GM12878 (cell line): Measurements from ENCODE around the gene LDLRAD4. TPM values are rescaled to one million over a fixed set of nuclear protein-coding genes. Genes with fewer than 3 reads are reported as not detected.

Experiments used
- BACH1 ChIP-seq: fragments of 450-650 bp; IDR thresholded peaks from 2 replicates; pipeline ENCODE4 v1.6.1; 2017; ENCODE audit warnings: mild to moderate bottlenecking, borderline replicate concordance
- BCL3 ChIP-seq: IDR thresholded peaks from 2 replicates; pipeline ENCODE4 v1.6.1; 2011; ENCODE audit warnings: borderline replicate concordance, low read depth, mild to moderate bottlenecking, moderate library complexity, low read length; ENCODE audit not compliant: insufficient read depth, poor library complexity, severe bottlenecking
- BCLAF1 ChIP-seq: fragments of 450-650 bp; IDR thresholded peaks from 2 replicates; pipeline ENCODE4 v1.6.1; 2017; ENCODE audit warnings: antibody characterized with exemption, mild to moderate bottlenecking, moderate library complexity
- CBX5 ChIP-seq: sonication (generic); IDR thresholded peaks from 2 replicates; pipeline ENCODE4 v1.6.1; 2016; ENCODE audit warnings: low read depth, moderate library complexity, mild to moderate bottlenecking, inconsistent platforms
- E4F1 ChIP-seq: fragments of 450-650 bp; IDR thresholded peaks from 2 replicates; pipeline ENCODE4 v1.6.1; 2018; ENCODE audit warnings: borderline replicate concordance, mild to moderate bottlenecking; ENCODE audit not compliant: partially characterized antibody
- ESRRA ChIP-seq: IDR thresholded peaks from 2 replicates; pipeline ENCODE4 v1.6.1; 2012; ENCODE audit warnings: mild to moderate bottlenecking, low read length, improper control_type of control experiment
- GABPA ChIP-seq: IDR thresholded peaks from 2 replicates; pipeline ENCODE4 v1.6.1; 2014; ENCODE audit warnings: antibody characterized with exemption, low read depth, mild to moderate bottlenecking, inconsistent platforms
- NR2F1 ChIP-seq: fragments of 450-650 bp; conservative IDR thresholded peaks from 2 replicates; pipeline ENCODE4 v1.6.1; 2017; ENCODE audit warnings: mild to moderate bottlenecking
- PKNOX1 ChIP-seq: fragments of 450-650 bp; IDR thresholded peaks from 2 replicates; pipeline ENCODE4 v1.6.1; 2016; ENCODE audit warnings: mild to moderate bottlenecking
- POU2F2 ChIP-seq: IDR thresholded peaks from 3 replicates; pipeline ENCODE4 v1.6.1; 2011; ENCODE audit warnings: low read depth, mild to moderate bottlenecking, low read length, borderline replicate concordance
- RELA ChIP-seq: fragments of 450-650 bp; IDR thresholded peaks from 2 replicates; pipeline ENCODE4 v1.8.0; 2014; ENCODE audit warnings: borderline replicate concordance; ENCODE audit not compliant: partially characterized antibody
- RUNX3 ChIP-seq: IDR thresholded peaks from 2 replicates; pipeline ENCODE4 v1.6.1; 2012; ENCODE audit warnings: low read length, inconsistent platforms
- USF1 ChIP-seq: IDR thresholded peaks from 2 replicates; pipeline ENCODE4 v1.6.1; 2011; ENCODE audit warnings: borderline replicate concordance, low read depth, mild to moderate bottlenecking, moderate library complexity, mixed read lengths, low read length; ENCODE audit not compliant: insufficient read depth; ENCODE audit errors: extremely low read length
- YY1 ChIP-seq: IDR thresholded peaks from 2 replicates; pipeline ENCODE4 v1.6.1; 2011; ENCODE audit warnings: low read depth, mild to moderate bottlenecking, low read length
- ZBED1 ChIP-seq: IDR thresholded peaks from 2 replicates; pipeline ENCODE4 v1.6.1; 2016; ENCODE audit warnings: borderline replicate concordance
- ZNF217 ChIP-seq: fragments of 450-650 bp; IDR thresholded peaks from 2 replicates; pipeline ENCODE4 v1.6.1; 2017; ENCODE audit warnings: antibody characterized with exemption, mild to moderate bottlenecking
- ZNF384 ChIP-seq: IDR thresholded peaks from 2 replicates; pipeline ENCODE4 v1.6.1; 2012; ENCODE audit warnings: low read depth, mild to moderate bottlenecking, low read length, improper control_type of control experiment, borderline replicate concordance
- ZZZ3 ChIP-seq: IDR thresholded peaks from 2 replicates; pipeline ENCODE4 v1.6.1; 2011; ENCODE audit warnings: low read depth; ENCODE audit not compliant: control insufficient read depth, insufficient read length
- polyA plus RNA-seq, 11 experiments: library from polyadenylated mRNA; depleted of rRNA in 4 of 11; unstranded in 6 of 11; stranded (reverse) in 5 of 11; fragments of >200 nt; fragmentation: Nextera tagmentation in 4 of 11; fragmentation: Illumina TruSeq in 1 of 11; extraction: Ambion mirVana in 4 of 11; extraction: Trizol in 1 of 11; gene quantifications; 1 replicate in 1 of 11; 2 replicates in 10 of 11; pipeline versions ENCODE4 v1.2.1 to v1.2.3, GENCODE V29; 2011 to 2016; ENCODE audit warnings: inconsistent platforms in 2 of 11, missing spikeins in 2 of 11, low read depth in 1 of 11
- total RNA-seq, 4 experiments: library from RNA; depleted of rRNA in 3 of 4; stranded (reverse); fragments of >200 nt in 3 of 4; fragmentation: Illumina TruSeq in 1 of 4; extraction: Trizol in 1 of 4; gene quantifications; 2 replicates each; pipeline versions ENCODE4 v1.2.1 to v1.2.3, GENCODE V29; 2013 to 2021

LDLRAD4 gene
- total and polyA plus RNA-seq, 10 of the 15 experiments (the other 5 are each of a cell fraction or from before 2014, with no cell fraction given) = 2.7 to 16.8 (median 11.2) TPM

- TF ChIP-seq BCL3 (peak; percentile 71), NR2F1 (peak; percentile 64), RUNX3 (peak; percentile 96), PKNOX1 (peak; percentile 6; the same call in 1 of the 2 replicates), RELA (peak; percentile 5), E4F1 (no peak), GABPA (no peak), YY1 (peak; percentile 45; the same call in 1 of the 2 replicates), BCLAF1 (no peak), CBX5 (0 out of 2 replicates have a peak, but pooled peaks have one; percentile 62), ZNF384 (peak; percentile 70; the same call in 1 of the 2 replicates), ESRRA (no peak), POU2F2 (peak; percentile 43), ZZZ3 (no peak), ZBED1 (peak; percentile 75), BACH1 (no peak; the same call in 1 of the 2 replicates), USF1 (no peak), ZNF217 (no peak)
These were observed 358.6 kb downstream of the LDLRAD4 start (continued) for GRCh38 chr18:13577091-13577697.
